NCI-H128 (cell line): ENCODE measurements around the gene PCYOX1L.

Source experiments
- DNase-seq: peaks from one replicate; lab custom pipeline; 2025; ENCODE audit not compliant: unreplicated experiment; lab: John Stamatoyannopoulos, UW

The PCYOX1L gene

DNA sequence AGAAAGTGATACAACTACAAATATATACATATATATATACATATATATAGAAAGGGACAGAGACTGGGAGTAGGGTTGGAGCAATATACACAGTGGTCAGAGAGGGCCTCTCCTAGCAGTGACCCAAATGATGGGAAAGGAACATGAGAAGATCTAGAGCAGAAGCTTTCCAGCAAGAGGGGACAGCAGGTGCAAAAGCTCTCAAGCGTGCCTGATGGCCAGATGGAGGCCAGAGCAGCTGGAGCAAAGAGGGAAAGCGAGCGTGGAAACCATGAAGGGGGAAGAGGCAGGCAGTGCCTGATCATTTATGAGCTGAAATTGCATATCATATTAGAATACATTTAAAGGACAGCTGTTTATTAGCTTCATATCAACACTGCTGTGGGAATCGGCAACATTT is 20.1 kb upstream of the PCYOX1L start:
- DNase-seq = no peak

DNA sequence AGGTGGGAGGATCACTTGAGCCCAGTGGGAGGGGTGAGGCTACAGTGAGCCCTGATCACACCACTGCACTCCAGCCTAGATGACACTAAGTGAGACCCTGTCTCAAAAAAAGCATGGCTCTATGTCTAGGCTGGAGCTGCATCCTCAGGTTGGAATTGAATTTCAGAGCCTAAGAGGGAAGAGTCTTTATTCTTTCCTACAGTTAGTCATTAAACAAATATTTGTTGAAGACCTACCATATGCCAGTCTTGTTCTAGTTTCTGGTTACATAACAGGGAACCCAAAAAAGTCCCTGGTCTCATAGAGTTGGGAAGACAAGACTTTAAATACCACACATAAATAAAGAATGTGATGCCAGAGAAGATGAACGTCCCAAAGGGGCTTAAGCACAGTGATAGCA is 19.5 kb upstream of the PCYOX1L start:
- no peak for DNase-seq

DNA sequence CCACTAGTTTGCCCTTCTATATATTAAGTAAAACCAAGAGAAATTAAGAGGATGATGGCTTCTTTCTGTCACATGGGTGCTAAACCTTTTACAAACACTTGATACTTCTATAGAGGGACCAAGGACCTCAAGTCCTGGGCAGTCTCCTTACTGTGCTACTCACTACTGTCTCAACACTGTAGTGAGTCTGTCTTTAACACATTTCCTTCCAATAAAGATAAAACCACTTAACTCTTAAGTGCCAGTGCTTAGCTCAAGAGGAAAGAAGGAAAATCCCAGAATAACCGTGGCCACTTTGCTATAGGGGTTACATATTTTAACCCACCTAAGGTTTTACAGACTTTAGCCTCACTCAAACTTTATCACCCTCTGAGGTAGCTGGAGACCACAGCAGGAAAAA is 16.9 kb upstream of the PCYOX1L start:
- no peak for DNase-seq

DNA sequence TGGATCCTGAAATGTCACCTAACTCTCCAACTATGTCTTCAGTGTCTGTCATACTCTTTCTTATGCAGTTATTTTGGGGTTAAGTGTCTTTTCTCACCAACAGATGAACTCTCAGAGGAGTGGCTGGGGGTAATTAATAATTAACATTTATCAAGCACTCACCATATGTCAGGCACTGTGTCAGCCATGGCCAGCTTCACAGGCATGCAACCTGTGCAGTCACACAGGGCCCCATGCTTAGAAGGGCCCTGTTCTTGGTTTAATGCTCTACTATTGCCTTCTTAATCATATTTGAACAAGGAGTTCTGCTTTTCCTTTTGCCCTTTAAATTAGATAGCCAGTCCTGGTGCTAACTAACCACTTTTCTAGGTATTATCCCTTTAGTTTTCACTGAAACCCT is 16.0 kb upstream of the PCYOX1L start:
- no peak for DNase-seq

DNA sequence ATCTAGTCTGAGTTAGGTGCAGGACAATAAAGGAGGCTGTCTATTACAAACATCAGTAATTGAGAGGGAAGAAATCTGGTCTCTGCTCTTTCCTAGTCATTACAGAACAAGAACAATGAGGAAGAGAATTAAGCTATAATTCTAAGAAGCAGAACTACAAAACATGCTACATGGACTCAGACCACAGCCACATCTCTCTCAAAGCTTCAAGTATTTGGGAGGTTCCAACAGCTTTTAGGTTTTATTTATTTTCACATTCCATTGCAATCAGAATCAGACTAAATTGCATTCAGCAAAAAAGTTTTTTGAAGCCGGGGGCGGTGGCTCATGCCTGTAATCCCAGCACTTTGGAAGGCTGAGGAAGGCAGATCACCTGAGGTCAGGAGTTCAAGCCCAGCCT is 13.7 kb upstream of the PCYOX1L start:
- DNase-seq = no peak

DNA sequence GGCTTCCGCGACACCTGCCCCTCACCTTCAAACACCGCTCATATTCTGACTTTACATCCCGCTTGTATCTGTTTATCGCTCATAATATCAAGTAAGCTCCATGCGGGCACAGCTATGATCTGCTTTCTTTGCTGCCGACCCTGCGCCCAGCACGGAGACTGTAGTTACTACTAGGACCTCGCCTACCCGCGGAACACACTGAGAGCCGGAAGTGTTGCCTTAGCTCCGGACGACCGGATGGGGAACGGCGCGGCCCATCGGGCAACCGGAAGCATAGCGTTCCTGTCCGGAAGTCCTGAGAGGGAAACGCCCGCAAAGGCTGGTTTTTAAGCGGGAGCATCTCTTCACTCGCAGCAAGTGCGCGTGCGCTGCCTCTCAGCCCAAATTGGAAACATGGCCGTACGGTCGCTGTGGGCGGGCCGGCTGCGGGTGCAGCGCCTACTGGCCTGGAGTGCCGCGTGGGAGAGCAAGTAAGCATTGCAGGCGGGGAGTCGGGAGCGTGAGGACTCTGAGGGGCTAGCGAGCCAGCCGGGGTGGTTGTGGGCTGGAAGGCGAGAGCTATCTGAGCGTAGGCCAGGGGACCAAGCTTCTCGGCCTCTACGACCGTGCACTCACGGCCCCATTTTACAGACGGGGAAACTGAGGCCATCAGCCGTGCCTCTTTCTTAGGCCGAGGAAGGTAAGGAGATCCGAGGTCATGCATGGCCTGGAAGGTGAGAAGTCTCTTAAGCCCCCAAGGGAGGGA is 12.5 kb upstream of the PCYOX1L start, which contains the start of gene GRPEL2:
GRPEL2 (plus strand) TSS at position 353 of the 745 bp plus-strand sequence; CDS start at position 394, 41 bp downstream.
- DNase-seq = peak; percentile 66

DNA sequence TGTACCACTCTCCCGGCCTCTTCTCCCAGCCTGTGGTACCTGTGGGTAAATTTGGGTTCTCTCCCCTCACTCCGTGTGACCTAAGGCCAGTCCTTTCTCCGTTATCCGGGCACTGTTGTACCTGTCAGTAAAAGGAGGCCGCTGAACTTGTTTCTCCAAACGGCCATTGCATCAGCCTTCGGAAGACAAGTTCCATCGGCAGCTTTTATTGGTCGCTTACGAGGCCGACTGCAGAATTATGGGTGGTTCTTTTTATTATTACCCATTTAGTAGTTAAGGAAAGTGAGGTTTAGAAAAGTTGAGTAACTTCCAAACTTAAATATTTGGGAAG is 12.0 kb upstream of the PCYOX1L start:
- no peak for DNase-seq

DNA sequence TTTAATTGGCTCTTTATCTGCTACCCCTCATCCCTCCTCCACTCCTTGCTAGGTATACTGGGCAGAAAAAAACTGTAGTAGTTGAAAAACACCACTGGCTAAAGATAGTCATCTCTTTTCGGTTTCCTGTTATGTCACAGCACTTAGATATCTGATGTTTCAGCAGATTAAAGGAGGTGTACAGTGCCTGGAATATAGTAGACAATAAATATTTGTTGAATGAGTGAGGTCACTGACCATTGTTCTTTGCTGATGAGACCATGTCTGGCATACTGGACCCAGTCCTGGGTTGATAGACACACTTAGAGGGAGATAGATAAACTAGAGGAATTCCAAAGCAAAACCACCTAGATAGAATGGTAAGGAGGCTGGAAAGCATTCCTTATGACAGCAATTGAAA is 9.3 kb upstream of the PCYOX1L start:
- DNase-seq = no peak

DNA sequence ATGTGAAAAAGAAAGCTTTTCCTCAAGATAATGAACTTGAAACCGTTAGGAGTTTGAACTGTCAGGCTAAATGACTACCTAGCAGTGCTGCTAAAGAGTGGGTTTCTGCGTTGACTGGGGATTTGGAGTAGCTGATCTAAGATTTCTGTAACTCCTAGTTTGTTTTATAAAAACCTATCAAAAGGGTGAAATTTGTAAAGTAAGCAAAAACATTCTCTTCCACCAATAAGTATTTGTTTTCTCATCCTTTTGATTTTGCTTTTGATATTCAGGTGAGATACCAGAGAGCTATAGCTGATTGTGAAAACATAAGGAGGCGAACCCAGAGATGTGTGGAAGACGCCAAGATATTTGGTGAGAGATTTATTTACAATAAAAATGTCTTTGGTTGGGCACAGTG is 8.5 kb upstream of the PCYOX1L start:
- no peak for DNase-seq

DNA sequence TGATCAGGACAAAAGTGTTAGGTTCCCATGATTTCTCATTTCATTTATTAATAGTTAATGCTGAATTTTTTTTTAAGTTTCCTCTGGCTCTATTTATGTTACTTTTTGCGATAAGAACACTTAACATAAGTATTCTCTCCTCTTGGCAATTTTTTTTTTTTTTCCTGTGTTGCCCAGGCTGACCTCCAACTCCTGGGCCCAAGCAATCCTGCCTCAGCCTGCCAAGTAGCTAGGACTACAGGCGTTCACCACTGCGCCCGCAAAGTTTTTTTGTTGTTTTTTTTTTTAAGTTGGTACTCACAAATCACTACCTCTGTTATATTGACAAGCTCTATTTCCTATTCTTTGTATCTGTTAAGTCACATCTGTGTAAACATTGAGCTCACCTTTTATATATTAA is 5.7 kb upstream of the PCYOX1L start:
- DNase-seq = no peak

DNA sequence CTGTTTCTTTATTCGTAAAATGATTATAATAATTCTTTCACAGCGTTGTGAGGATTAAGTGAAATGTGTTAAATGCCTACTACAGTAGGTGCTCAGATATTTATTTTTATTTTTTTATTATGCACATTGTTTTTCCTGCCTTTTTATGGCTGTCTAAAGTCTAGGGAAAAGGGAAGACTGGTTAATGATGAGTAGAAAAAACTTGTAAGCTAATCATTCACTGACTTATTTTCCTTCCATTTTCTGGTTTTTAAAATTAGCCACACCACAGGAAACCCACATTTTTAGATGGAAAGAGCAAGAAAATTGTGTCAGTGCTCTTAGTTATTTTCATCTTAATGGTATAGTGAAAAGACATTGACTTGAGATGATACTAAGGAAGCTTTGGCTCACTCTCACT is 3.9 kb upstream of the PCYOX1L start:
- no peak for DNase-seq

DNA sequence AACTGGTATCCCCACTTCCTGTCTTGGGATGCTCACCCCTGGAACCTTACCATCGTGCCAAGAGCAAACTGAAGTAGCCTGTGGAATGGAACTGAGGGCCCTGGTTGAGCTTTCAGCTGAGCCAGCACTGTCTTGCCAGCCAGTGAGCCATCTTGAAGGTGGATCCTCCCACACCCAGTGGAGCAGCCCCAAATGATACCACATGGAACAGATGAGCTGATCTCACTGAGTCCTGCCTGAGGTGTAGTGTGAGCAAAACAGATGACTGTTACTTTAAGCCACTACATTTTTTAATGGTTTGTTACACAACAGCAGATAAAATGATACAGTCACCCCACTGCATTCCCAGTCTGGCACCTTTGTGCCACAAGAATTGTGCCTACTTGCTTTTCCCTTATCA is 2.2 kb upstream of the PCYOX1L start:
- DNase-seq = no peak

DNA sequence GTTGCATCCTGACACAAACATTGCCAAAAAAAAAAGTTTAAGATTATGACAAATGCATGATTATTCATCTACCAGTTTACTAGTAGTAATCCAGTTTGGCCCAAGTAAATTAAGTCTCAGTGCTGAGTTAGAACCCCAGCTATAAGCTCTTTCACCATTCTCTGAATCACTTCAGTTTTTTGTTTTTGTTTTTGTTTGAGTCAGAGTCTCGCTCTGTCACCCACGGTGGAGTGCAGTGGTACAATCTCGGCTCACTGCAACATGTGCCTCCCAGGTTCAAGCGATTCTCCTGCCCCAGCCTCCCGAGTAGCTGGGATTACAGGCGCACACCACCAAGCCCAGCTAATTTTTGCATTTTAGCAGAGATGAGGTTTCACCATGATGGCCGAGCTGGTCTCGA is 1.5 kb upstream of the PCYOX1L start:
- no peak for DNase-seq

DNA sequence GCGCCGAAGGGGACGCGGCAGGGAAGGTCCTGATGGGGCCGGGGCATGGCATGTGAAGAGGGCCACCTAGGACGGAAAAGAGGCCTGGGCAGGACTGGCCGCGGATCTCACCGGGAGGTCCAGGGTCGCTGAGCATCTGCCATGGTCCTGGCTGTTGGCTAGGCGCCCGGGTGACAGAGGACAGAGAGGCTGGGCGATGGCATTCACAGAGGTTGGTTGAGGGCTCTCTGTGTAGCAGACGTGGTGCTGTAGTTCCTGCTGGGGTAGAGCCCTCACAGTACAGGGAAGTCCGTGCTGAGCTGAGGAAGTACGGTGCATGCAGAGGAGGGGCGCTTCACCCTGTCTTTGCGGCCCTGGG is 427 bp downstream of the PCYOX1L start:
- DNase-seq = no peak

DNA sequence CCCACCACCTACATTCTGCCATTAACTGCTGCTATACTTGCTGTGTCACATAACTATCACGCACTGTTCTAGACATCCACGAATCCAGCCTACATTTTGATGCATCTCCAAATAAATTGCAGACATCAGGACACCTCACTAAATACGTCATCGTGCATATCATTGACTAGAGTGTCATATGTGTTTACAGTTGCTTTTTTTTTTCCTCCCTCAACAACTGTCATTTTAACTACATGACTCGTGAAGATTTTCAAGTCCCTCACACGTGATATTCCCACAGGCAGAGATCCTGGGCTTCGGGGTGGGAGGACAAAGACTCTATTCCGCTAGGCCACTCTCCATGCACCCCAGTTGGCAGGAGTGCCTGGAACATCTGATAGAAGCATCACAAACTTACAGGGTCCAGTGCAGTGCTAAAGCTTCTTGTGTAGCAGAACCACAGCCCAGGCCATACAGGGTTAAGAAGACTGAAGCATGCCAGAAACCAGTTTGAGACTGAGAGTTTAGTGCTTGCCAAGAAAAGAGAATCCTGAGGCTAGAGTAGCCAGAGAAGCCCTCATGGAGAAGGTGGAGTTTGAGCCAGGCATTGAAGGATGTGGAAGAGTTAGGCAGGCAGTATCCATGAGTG is 1.1 kb downstream of the PCYOX1L start:
- DNase-seq = no peak

DNA sequence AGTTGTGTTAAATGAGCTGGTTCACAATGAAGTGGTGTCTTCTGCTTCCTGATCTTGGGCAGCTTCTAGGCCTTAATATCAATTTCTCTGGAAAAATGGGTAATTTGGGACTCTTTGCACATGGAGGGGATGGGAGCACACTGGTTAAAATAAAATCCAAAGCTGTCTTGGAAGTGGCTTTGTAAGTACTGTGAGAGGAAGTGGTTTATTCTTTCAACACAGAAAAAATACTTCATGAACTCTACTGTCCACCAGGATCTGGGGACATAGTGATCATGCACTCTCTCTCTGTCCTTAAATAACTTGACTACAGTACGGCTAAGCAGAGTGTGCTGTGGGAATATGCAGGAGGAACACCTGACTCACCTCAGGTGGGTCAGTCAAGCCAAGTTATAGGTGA is 2.4 kb downstream of the PCYOX1L start:
- no peak for DNase-seq

DNA sequence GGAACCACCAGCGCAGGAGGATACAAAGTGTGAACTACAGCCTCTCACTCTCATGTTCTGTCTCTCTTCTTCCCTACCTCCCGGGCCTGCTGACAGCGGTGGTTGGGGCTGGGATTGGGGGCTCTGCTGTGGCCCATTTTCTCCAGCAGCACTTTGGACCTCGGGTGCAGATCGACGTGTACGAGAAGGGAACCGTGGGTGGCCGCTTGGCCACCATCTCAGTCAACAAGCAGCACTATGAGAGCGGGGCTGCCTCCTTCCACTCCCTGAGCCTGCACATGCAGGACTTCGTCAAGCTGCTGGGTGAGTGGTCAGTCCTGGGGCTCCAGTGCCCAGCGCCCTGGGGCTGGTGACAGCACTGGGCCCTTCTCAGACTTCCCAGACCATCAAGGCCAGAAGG is 4.7 kb downstream of the PCYOX1L start:
- DNase-seq = no peak

DNA sequence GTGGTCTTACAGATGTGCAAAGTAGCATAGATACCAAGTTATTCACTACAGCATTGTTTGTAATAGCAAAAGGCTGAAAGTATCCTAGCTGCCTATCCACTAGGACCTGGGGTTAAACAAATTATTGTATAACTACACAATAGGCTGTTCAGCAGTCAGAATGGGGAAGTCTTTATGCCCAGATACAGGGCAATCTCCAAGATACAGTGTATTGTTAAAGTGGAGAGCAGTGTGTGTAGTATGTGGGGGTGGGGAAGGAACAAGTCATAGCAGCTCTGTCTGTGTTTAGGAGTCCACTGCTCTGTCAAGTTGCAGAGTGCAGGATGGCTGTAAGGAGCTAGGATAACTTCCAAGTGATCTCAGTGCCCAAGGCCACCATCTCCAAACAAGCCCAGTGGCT is 5.5 kb downstream of the PCYOX1L start:
- no peak for DNase-seq

DNA sequence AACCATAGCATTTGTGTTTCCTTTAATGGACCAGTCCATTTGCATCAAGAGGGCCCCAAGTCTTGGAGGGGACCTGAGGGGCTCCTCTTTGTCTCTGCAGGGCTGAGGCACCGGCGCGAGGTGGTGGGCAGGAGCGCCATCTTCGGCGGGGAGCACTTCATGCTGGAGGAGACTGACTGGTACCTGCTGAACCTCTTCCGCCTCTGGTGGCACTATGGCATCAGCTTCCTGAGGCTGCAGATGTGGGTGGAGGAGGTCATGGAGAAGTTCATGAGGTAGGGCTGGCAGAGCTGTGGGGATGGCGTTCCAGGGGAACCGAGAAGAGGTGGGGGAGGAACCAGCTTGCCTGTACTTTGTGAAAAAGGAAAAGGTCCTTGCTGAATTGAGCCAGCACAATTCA is 6.1 kb downstream of the PCYOX1L start:
- no peak for DNase-seq

DNA sequence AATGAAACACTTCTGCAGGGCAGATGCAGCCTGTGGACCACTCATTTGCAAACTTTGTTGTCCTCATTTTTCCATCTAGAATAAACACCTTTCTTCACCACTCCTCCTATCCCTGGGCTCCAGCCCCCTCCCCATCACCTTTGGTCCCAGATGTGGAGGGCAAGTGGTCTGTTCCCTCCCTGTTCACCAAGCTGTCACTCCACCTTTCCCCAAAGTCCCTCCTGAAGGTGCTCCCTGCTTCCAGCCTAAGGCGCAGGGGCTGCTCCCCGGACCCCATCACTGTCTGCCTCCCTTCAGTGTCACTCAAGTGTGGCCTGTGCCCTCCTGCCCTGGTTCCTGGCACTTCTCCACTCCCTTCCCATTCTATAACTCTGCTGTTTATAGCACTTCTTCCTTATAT is 6.9 kb downstream of the PCYOX1L start:
- DNase-seq = no peak

DNA sequence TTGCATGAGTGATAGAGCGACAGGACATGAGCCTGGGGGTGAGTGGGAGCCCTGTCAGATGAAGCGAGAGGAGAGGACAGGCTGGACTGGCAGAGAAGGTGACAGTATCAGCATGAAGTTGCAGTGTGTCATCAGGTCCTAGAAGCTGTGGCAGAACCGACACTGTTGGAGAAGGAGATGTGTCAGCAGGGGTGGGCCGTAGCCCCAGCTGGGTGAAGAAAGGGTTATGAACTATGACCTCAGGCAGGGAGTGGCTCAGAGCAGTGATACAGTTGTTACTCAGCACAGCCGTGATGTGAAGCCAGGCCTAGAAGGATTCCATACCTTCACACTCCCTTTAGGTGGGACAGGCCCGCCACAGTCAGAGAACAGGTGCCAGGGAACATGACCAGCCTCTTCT is 7.6 kb downstream of the PCYOX1L start:
- DNase-seq = no peak

DNA sequence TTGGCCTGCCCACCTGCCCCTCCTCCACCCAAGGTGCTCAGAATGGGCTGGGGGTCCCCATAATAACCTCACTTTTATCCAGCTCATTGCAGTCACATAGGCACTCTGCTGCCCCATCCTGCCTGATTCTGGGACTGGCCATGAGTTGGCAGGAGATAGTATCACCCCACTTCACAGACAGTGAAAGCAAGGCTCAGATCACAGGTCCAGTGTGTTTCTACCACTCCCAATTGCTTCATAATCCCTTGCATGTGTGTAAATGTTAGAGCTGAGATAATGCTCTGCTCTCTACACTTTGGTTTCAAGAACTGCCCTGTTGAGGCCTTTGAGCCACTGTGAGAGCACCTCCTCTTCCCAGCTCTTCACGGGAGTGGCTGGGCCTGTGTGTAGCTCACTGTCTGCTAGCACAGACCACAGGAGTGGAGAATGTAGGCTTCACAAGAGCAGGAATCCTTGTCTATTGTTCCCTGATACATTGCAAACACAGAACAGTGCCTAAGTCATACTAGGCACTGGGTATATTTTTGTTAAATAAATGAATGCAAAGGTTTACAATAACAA is 8.4 kb downstream of the PCYOX1L start:
- DNase-seq = no peak
